GM23338 (cell line): Measurements from ENCODE around the gene DNAH10. TPM values are rescaled to one million over a fixed set of nuclear protein-coding genes. Genes with fewer than 3 reads are reported as not detected.

Source experiments
- ATAC-seq: fragments of 200-7000 bp; cut with Tn5 transposase; 3 replicates; pipeline ENCODE4 v1.9.1; 2020
- DNase-seq: peaks from one replicate; pipeline ENCODE4 v3.0.0-alpha.2; 2015; ENCODE audit warnings: low spot score
- H2AFZ ChIP-seq: fragments of 200-600 bp; sonication (generic); 2 replicates; pipeline ENCODE4 v1.8.0; 2016; ENCODE audit warnings: antibody characterized with exemption, mild to moderate bottlenecking, moderate library complexity
- H3F3A ChIP-seq: fragments of 200-600 bp; sonication (generic); replicated peaks from 2 replicates; pipeline ENCODE4 v1.8.0; 2017; ENCODE audit warnings: antibody characterized with exemption, mixed run types, low read depth
- H3K27ac ChIP-seq: fragments of 200-600 bp; sonication (generic); 2 replicates; pipeline ENCODE4 v1.6.1; 2016; ENCODE audit warnings: low read depth
- H3K27me3 ChIP-seq: fragments of 200-600 bp; sonication (generic); 2 replicates; pipeline ENCODE4 v1.8.0; 2016; ENCODE audit warnings: mild to moderate bottlenecking, mixed run types, moderate library complexity; ENCODE audit not compliant: insufficient read depth
- H3K36me3 ChIP-seq: fragments of 200-600 bp; sonication (generic); 2 replicates; pipeline ENCODE4 v1.8.0; 2016; ENCODE audit warnings: mild to moderate bottlenecking; ENCODE audit not compliant: insufficient read depth
- H3K4me1 ChIP-seq: fragments of 200-600 bp; sonication (generic); 2 replicates; pipeline ENCODE4 v1.8.0; 2016; ENCODE audit warnings: mild to moderate bottlenecking, moderate library complexity; ENCODE audit not compliant: insufficient read depth
- H3K4me2 ChIP-seq: fragments of 200-600 bp; sonication (generic); 2 replicates; pipeline ENCODE4 v1.7.1; 2017; ENCODE audit warnings: mixed run types
- H3K4me3 ChIP-seq: fragments of 200-600 bp; sonication (generic); 2 replicates; pipeline ENCODE4 v1.6.1; 2016; ENCODE audit warnings: mixed run types
- H3K79me2 ChIP-seq: fragments of 200-600 bp; sonication (generic); replicated peaks from 2 replicates; pipeline ENCODE4 v1.8.0; 2017; ENCODE audit warnings: mild to moderate bottlenecking; ENCODE audit not compliant: insufficient read depth
- H3K9me2 ChIP-seq: fragments of 200-600 bp; sonication (generic); 2 replicates; pipeline ENCODE4 v1.8.0; 2017; ENCODE audit not compliant: insufficient read depth
- H4K20me1 ChIP-seq: fragments of 200-600 bp; sonication (generic); replicated peaks from 2 replicates; pipeline ENCODE4 v1.8.0; 2017; ENCODE audit warnings: mild to moderate bottlenecking; ENCODE audit not compliant: insufficient read depth
- H3K27ac Mint-ChIP-seq: 2 replicates; pipeline ENCODE4 v1.8.0; 2020; ENCODE audit warnings: inconsistent platforms, mild to moderate bottlenecking, moderate library complexity, mixed read lengths
- H3K27me3 Mint-ChIP-seq: 3 replicates; pipeline ENCODE4 v1.8.0; 2022; ENCODE audit warnings: low read depth, mild to moderate bottlenecking, moderate library complexity, mixed read lengths, inconsistent platforms; ENCODE audit not compliant: insufficient read depth, poor library complexity
- H3K36me3 Mint-ChIP-seq: 3 replicates; pipeline ENCODE4 v1.8.0; 2021; ENCODE audit warnings: low read depth, mild to moderate bottlenecking, inconsistent platforms, moderate library complexity, mixed read lengths
- H3K4me1 Mint-ChIP-seq: 3 replicates; pipeline ENCODE4 v1.8.0; 2020; ENCODE audit warnings: mild to moderate bottlenecking, inconsistent platforms, mixed read lengths
- H3K4me3 Mint-ChIP-seq: 3 replicates; pipeline ENCODE4 v1.8.0; 2021; ENCODE audit warnings: moderate library complexity, mild to moderate bottlenecking, inconsistent platforms, mixed read lengths
- H3K9me3 Mint-ChIP-seq: 3 replicates; pipeline ENCODE4 v1.8.0; 2020; ENCODE audit warnings: moderate library complexity, mild to moderate bottlenecking, inconsistent platforms, mixed read lengths
- CREB1 ChIP-seq: fragments of 250-450 bp; sonication (Bioruptor Pico); IDR thresholded peaks from 2 replicates; pipeline ENCODE4 v1.5.0; 2020; ENCODE audit warnings: low read depth, mild to moderate bottlenecking, moderate library complexity
- CTCF ChIP-seq, 2 experiments: fragments of 200-600 bp in 1 of 2; sonication (generic) in 1 of 2; conservative IDR thresholded peaks; 2 replicates each; pipeline versions ENCODE4 v1.5.1 to v1.6.1; 2016 to 2017; ENCODE audit warnings: antibody characterized with exemption in 2 of 2, low read depth in 2 of 2, mild to moderate bottlenecking in 2 of 2, moderate library complexity in 1 of 2
- ETS1 ChIP-seq: IDR thresholded peaks from 2 replicates; pipeline ENCODE4 v1.6.1; 2016; ENCODE audit warnings: antibody characterized with exemption
- EZH2 ChIP-seq: fragments of 200-600 bp; sonication (generic); IDR thresholded peaks from one replicate; pipeline ENCODE4 v1.8.0; 2017; ENCODE audit warnings: antibody characterized with exemption, mild to moderate bottlenecking, low read depth; ENCODE audit not compliant: unreplicated experiment
- EZH2phosphoT487 ChIP-seq: fragments of 200-600 bp; sonication (generic); IDR thresholded peaks from one replicate; pipeline ENCODE4 v1.8.1; 2018; ENCODE audit warnings: antibody characterized with exemption; ENCODE audit not compliant: unreplicated experiment
- JUNB ChIP-seq: IDR thresholded peaks from one replicate; pipeline ENCODE4 v1.6.1; 2016; ENCODE audit warnings: antibody characterized with exemption; ENCODE audit not compliant: unreplicated experiment
- NANOG ChIP-seq: IDR thresholded peaks from 2 replicates; pipeline ENCODE4 v1.6.1; 2016; ENCODE audit warnings: antibody characterized with exemption, borderline replicate concordance
- POLR2AphosphoS5 ChIP-seq: IDR thresholded peaks from 2 replicates; pipeline ENCODE4 v1.6.1; 2016; ENCODE audit warnings: antibody characterized with exemption, low read depth
- STAT1 ChIP-seq: IDR thresholded peaks from one replicate; pipeline ENCODE4 v1.6.1; 2016; ENCODE audit warnings: antibody characterized with exemption; ENCODE audit not compliant: unreplicated experiment
- ZNF114 ChIP-seq: fragments of 250-450 bp; sonication (Bioruptor Pico); IDR thresholded peaks from 2 replicates; pipeline ENCODE4 v1.5.0; 2020; ENCODE audit warnings: mild to moderate bottlenecking, moderate library complexity
- ZNF331 ChIP-seq: fragments of 250-450 bp; sonication (Bioruptor Pico); IDR thresholded peaks from 2 replicates; pipeline ENCODE4 v1.5.0; 2020; ENCODE audit warnings: low read depth, mild to moderate bottlenecking, moderate library complexity
- ZNF462 ChIP-seq: fragments of 250-450 bp; sonication (Bioruptor Pico); IDR thresholded peaks from 2 replicates; pipeline ENCODE4 v1.5.0; 2020; ENCODE audit warnings: mild to moderate bottlenecking, moderate library complexity
- polyA plus RNA-seq: library from polyadenylated mRNA; unstranded; fragments of >200 nt; fragmentation: Nextera tagmentation; extraction: Ambion mirVana; gene quantifications from 2 replicates; pipeline ENCODE4 v1.2.1, GENCODE V29; 2016
- total RNA-seq: library from RNA; depleted of rRNA; stranded (reverse); fragments of >200 nt; shearing (Covaris generic); gene quantifications from 2 replicates; pipeline ENCODE4 v1.2.3, GENCODE V29; 2014
- TF ChIP-seq, protein P1 (sequence below): IDR thresholded peaks from one replicate; pipeline ENCODE4 v1.6.1; 2018; ENCODE audit warnings: antibody characterized with exemption; ENCODE audit not compliant: unreplicated experiment

The DNAH10 gene
- total and polyA plus RNA-seq, 2 experiments from 2014 or later, result 0.03 TPM

GRCh38 chr12:123754041-123754772 is 7.9 kb upstream of the DNAH10 start:
- Mint-ChIP-seq H3K36me3 (peaks cover 61% of the 10 kb centered on the region), H3K9me3 (no peaks in the 10 kb centered on the region), H3K4me1 (no peaks in the 10 kb centered on the region), H3K27ac (no peak overlapping the region), H3K27me3 (no peaks in the 10 kb centered on the region), H3K4me3 (no peak overlapping the region)
- Histone ChIP-seq H3K9me2 (no peaks in the 10 kb centered on the region), H4K20me1 (peaks cover 6% of the 10 kb centered on the region), H3K4me2 (no peak overlapping the region), H3K27ac (no peak overlapping the region), H2AFZ (no peak overlapping the region), H3F3A (no peaks in the 10 kb centered on the region), H3K27me3 (no peaks in the 10 kb centered on the region), H3K36me3 (peaks cover 50% of the 10 kb centered on the region), H3K79me2 (no peaks in the 10 kb centered on the region; the same call in 1 of the 2 replicates), H3K4me1 (no peaks in the 10 kb centered on the region), H3K4me3 (no peak overlapping the region)
- DNase-seq, result no peak
- ATAC-seq, result no peak
- TF ChIP-seq EZH2 (no peak), JUNB (no peak), NANOG (no peak), CREB1 (CRISPR knock-in tag) (no peak), STAT1 (no peak), POLR2AphosphoS5 (no peak), ZNF331 (no peak), ETS1 (no peak), EZH2phosphoT487 (no peak), ZNF114 (no peak), ZNF462 (CRISPR knock-in tag) (no peak), CTCF (conservative IDR thresholded peaks at IDR 0.05; ENCODE audit: low read depth in 2 of 2) (no peak)
- TF ChIP-seq, protein P1, sequence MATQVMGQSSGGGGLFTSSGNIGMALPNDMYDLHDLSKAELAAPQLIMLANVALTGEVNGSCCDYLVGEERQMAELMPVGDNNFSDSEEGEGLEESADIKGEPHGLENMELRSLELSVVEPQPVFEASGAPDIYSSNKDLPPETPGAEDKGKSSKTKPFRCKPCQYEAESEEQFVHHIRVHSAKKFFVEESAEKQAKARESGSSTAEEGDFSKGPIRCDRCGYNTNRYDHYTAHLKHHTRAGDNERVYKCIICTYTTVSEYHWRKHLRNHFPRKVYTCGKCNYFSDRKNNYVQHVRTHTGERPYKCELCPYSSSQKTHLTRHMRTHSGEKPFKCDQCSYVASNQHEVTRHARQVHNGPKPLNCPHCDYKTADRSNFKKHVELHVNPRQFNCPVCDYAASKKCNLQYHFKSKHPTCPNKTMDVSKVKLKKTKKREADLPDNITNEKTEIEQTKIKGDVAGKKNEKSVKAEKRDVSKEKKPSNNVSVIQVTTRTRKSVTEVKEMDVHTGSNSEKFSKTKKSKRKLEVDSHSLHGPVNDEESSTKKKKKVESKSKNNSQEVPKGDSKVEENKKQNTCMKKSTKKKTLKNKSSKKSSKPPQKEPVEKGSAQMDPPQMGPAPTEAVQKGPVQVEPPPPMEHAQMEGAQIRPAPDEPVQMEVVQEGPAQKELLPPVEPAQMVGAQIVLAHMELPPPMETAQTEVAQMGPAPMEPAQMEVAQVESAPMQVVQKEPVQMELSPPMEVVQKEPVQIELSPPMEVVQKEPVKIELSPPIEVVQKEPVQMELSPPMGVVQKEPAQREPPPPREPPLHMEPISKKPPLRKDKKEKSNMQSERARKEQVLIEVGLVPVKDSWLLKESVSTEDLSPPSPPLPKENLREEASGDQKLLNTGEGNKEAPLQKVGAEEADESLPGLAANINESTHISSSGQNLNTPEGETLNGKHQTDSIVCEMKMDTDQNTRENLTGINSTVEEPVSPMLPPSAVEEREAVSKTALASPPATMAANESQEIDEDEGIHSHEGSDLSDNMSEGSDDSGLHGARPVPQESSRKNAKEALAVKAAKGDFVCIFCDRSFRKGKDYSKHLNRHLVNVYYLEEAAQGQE, result no peak
